Ammon's horn (tissue), 1 donor: ENCODE data around the gene PSME3IP1.
"Not testable (repeated sequence)": the region's sequence is repeated elsewhere in the genome, so short reads cannot be mapped to it uniquely, and the experiment has no call there.

ENCODE experiments used
- DNase-seq: peaks from one replicate; pipeline ENCODE4 v3.0.0-alpha.2; 2016; ENCODE audit warnings: low spot score

PSME3IP1 gene

GRCh38 chr16:57196753-57197152, 10.9 kb upstream of the PSME3IP1 start:
- DNase-seq, result no peak

- DNase-seq, result peak; percentile 45
These were observed 10.4 kb upstream of the PSME3IP1 start for GRCh38 chr16:57196286-57196685.

GRCh38 chr16:57194512-57194911, 8.7 kb upstream of the PSME3IP1 start:
- no peak for DNase-seq

GRCh38 chr16:57192720-57193486, 7.1 kb upstream of the PSME3IP1 start:
- DNase-seq, result no peak

GRCh38 chr16:57192146-57192545, 6.3 kb upstream of the PSME3IP1 start:
- no peak for DNase-seq

- DNase-seq, result no peak
These were observed 5.3 kb upstream of the PSME3IP1 start for GRCh38 chr16:57191056-57191571.

- no peak for DNase-seq
These were observed 4.3 kb upstream of the PSME3IP1 start for GRCh38 chr16:57190136-57190535.

GRCh38 chr16:57189527-57189926, 3.7 kb upstream of the PSME3IP1 start:
- DNase-seq, result not testable (repeated sequence)

- no peak for DNase-seq
These were observed 2.8 kb upstream of the PSME3IP1 start for GRCh38 chr16:57188711-57189002.

GRCh38 chr16:57187902-57188710, 2.3 kb upstream of the PSME3IP1 start:
- DNase-seq, result not testable (repeated sequence)

GRCh38 chr16:57186872-57187854, 1.3 kb upstream of the PSME3IP1 start:
- DNase-seq, result peak; percentile 24

GRCh38 chr16:57185446-57185944, 344 bp downstream of the PSME3IP1 start:
- DNase-seq, result peak; percentile 64

- no peak for DNase-seq
These were observed 873 bp downstream of the PSME3IP1 start for GRCh38 chr16:57184887-57185445.

GRCh38 chr16:57184113-57184512, 1.7 kb downstream of the PSME3IP1 start:
- no peak for DNase-seq

- no peak for DNase-seq
These were observed 6.5 kb downstream of the PSME3IP1 start for GRCh38 chr16:57179215-57179828.

- DNase-seq, result no peak
These were observed 7.0 kb downstream of the PSME3IP1 start for GRCh38 chr16:57178793-57179212.

- DNase-seq, result no peak
These were observed 7.6 kb downstream of the PSME3IP1 start for GRCh38 chr16:57178196-57178595.

- no peak for DNase-seq
These were observed 9.9 kb downstream of the PSME3IP1 start for GRCh38 chr16:57175896-57176295.

- DNase-seq, result no peak
These were observed 13.0 kb downstream of the PSME3IP1 start for GRCh38 chr16:57172721-57173290.

- DNase-seq, result no peak
These were observed 16.5 kb downstream of the PSME3IP1 start for GRCh38 chr16:57169327-57169726.

GRCh38 chr16:57167953-57168352, 17.9 kb downstream of the PSME3IP1 start:
- DNase-seq, result peak; percentile 91
